Measurements from ENCODE around the gene HDAC10.

DNA sequence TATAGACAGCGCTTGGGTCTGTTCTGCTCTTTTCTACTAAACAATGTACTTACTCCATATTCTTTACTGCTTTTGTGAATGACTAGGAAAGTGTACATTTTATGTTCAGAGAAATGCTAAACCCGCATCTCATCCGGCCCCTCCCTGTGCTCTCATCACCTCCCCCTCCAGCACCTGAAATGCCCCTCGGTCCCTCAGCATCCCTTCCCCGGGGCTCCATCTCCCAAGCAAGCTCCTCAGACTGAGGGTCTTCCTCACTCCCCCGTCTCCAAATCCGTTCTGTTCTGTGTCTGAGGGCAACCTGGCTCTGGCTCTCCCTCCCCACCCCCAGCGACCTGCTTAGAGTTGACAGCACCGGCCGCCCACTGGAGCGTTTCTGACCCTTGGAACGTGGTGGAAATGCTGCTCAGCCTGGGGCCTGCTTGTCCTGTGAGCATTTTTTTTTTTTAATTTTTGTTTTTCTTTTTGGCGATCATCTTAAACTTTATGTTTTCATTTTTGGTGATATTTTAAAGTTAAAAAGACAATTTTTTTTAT, 48.9 kb downstream of the HDAC10 start:
- TF ChIP-seq, protein P1, sequence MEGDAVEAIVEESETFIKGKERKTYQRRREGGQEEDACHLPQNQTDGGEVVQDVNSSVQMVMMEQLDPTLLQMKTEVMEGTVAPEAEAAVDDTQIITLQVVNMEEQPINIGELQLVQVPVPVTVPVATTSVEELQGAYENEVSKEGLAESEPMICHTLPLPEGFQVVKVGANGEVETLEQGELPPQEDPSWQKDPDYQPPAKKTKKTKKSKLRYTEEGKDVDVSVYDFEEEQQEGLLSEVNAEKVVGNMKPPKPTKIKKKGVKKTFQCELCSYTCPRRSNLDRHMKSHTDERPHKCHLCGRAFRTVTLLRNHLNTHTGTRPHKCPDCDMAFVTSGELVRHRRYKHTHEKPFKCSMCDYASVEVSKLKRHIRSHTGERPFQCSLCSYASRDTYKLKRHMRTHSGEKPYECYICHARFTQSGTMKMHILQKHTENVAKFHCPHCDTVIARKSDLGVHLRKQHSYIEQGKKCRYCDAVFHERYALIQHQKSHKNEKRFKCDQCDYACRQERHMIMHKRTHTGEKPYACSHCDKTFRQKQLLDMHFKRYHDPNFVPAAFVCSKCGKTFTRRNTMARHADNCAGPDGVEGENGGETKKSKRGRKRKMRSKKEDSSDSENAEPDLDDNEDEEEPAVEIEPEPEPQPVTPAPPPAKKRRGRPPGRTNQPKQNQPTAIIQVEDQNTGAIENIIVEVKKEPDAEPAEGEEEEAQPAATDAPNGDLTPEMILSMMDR (IDR thresholded peaks at IDR 0.05; ENCODE audit: poor library complexity): no peak
- no peak for TF ChIP-seq EZH2phosphoT487 (IDR thresholded peaks at IDR 0.05; ENCODE audit: low read depth, severe bottlenecking, unreplicated experiment)
